GM23248 (cell line): Measurements from ENCODE around the gene NXPH2.

ENCODE experiments used
- EZH2 ChIP-seq: fragments of 200-600 bp; sonication (generic); IDR thresholded peaks from 2 replicates; pipeline ENCODE4 v1.6.1; 2018; ENCODE audit warnings: antibody characterized with exemption, mild to moderate bottlenecking; ENCODE audit not compliant: insufficient read depth, poor library complexity, severe bottlenecking
- EZH2phosphoT487 ChIP-seq: fragments of 200-600 bp; sonication (generic); IDR thresholded peaks from 2 replicates; pipeline ENCODE4 v1.6.1; 2018; ENCODE audit warnings: antibody characterized with exemption, moderate library complexity, mild to moderate bottlenecking, low read depth; ENCODE audit not compliant: insufficient read depth

DNA sequence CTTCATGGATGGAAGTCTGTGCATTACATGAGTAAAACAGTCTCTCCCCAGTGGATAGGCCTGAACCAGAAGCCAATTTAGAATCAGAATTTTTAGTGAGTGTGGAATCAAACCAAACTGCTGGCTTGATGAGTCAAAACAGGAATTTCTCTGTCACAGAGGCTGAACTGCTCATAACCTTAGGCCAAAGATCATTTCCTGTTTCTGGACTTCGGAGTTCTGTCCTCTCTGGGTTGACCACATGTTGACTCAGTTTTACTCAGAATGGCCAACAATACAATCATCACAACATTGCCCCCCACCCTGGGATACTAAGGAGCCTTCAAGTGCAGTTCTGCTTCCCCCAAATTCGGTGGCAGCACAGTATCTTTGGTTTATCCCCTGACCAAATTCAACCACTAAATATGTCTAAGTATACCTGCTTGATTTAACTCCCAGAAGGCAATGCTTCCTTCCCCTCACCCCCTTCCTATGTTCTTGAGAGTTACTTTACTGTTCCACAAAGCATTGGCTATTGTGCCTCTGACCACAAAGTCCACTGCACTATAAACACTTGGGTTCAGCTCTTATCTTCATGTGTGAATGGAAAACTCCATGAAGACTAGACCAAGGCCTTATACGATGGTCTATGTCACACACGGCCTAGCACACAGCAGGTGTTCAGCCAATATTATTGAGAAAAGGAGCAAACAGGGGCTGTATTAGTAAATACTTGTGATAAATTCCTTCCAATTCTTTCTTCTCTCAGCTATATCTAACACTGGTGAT is 67.8 kb downstream of the NXPH2 start:
- no peak for TF ChIP-seq EZH2
- no peak for TF ChIP-seq EZH2phosphoT487
